Stimulated activated CD8-positive, alpha-beta memory T cell treated with anti-CD3 and anti-CD28 coated beads, Interleukin-15, amount 100 ng/mL, for 1 hour (primary cell): ENCODE measurements around the gene CEP131.

Experiments
- DNase-seq: peaks from one replicate; pipeline ENCODE4 v3.0.0-alpha.2; 2020; ENCODE audit warnings: low read depth

The CEP131 gene

GRCh38 chr17:81223762-81224130, 981 bp upstream of the CEP131 start:
- DNase-seq: no peak

DNA sequence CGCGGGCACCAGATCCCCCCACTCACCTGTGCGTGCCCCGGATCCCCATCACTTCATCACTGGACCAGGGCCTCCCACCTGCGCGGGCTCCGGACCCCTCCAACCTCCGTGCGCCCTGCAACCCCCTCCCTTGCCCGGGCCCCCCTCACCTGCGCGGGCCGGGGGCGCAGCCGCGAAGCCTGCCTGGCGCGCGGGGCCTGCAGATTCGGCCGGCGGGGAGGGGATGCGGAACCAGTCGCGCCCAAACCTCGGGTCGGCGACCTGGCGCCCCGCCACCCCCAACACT, 202 bp downstream of the CEP131 start:
- no peak for DNase-seq

DNA sequence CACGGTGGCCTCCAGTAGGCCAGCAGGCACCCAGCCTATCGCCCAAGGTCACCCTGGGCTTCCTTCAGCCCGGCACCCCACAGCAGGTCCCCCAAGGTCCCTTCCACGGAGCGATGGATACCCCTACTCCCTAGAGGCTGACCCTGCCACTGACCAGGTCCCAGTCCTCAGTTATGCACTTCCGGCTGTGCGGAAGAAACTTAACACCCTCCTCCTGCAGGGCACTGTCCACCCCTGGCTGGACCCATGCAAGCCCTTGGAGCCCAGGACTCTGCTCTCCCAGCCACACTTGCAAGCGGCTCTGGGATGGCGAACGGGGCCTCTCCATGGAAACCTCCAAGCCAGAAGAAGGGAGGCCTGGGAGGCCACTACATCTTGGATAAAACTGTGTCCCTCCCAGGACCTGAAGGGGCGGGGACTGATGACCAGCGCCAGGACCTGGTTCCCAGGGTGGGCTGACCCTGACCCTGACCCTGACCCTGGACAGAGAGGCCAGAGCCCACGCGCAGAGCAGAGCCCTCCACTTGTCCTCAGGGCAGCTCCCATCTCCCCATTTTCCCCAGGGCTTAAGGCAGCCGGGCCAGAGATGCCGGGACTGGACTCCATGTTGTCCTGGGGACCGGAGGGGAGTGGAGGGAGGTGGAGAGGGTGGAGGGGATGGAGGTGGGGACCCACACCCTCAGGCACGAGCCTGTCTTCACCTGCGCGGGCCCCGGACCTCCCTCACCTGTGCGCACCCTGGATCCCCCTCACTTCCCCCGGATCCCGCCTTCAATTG, 734 bp downstream of the CEP131 start:
- no peak for DNase-seq

DNA sequence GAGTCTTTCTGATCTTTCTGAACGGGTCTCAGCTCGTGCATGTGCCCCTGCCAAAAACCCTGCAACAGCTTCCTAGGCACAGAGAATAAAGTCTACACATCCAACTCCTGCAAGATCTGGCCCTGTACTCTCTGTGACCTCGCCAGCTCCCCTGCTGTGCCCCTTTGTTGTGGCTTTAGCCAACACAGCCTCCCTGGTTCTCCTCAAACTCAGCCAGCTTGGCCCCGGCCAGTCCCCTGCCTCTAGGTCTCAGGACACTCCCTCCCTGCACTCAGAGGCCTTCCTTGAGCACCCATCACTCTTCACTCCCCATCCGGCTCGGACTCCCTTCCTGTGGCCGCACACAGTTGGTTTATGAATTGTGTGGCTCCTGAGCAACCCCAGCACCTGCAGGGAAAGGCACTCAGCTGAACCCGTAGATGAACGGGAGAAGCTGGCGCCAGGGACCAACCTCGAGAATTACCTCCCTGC, 1.4 kb downstream of the CEP131 start:
- no peak for DNase-seq

GRCh38 chr17:81219476-81220180, 3.1 kb downstream of the CEP131 start:
- no peak for DNase-seq

DNA sequence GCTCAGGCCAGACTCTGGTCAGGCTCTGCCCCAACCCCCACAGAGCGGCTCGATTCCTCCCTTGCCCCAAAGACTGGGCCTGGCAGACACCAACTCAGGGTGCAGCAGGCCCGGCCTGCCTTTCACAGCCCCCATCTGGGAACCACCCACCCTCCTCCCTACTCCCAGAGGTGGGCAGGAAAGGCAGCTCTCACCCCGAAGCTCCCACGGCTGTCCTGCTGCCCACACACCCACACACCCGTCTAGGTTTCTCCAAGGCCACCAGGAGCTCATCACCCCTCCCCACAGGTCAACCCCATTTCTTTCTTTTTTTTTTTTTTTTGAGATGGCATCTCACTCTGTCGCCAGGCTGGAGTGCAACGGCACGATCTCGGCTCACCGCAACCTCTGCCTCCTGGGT, 3.8 kb downstream of the CEP131 start:
- no peak for DNase-seq

GRCh38 chr17:81218459-81218858, 4.3 kb downstream of the CEP131 start:
- no peak for DNase-seq

- no peak for DNase-seq
Measured at GRCh38 chr17:81217491-81217890, 5.3 kb downstream of the CEP131 start.

DNA sequence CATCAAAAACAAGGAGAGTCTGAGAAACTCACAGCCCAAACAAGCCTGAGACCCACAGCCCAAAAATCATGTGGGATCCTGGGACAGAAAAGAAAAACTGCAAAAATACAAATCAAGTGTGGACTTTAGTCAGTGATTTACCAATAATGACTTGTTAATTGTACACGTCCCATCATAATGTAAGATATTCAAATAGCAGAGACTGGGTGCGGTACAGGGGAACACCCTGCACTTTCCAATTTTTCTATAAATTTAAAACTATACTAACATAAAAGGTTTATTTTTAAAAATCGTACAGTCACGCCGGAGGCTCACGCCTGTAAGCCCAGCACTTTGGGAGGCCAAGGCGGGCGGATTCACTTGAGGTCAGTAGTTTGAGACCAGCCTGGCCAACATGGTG, 8.8 kb downstream of the CEP131 start:
- no peak for DNase-seq

DNA sequence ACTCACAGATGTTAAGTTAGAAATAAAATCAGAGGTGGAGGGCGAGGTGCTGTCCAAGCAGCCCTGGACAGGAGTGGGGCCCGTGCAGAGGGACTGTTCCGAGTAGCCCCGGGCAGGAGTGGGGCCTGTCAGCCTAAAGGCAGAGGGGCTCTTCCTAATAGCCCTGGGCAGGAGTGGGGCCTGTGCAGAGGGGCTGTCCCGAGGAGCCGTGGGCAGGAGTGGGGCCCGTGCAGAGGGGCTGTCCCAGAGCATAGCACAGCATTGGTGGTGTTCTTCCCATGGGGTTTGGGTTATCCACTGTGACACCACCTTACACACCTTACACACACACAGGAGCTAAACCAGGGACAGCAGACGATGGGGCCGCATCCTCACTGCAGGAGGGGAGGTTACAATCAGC, 10.4 kb downstream of the CEP131 start:
- no peak for DNase-seq

DNA sequence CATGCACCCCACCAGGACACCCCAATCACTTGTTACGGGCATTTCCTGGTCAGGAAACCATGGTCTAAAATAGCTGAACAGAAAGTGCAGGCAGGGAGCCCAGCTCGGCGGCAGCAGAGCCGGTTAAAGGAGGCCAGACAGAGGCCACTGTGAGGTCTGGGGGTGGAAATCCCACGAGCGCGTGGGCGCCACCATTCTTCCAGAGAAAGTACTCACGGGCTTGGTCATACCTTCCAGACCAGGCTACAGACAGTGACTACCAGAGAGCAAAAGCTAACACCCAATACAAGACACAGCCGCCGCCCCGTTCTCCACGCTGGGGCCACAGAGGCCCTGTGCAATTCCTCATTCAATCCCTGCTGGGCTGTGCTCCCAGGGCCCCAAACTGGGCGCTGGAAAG, 11.9 kb downstream of the CEP131 start:
- no peak for DNase-seq

GRCh38 chr17:81210466-81210865, 12.3 kb downstream of the CEP131 start:
- DNase-seq: no peak

DNA sequence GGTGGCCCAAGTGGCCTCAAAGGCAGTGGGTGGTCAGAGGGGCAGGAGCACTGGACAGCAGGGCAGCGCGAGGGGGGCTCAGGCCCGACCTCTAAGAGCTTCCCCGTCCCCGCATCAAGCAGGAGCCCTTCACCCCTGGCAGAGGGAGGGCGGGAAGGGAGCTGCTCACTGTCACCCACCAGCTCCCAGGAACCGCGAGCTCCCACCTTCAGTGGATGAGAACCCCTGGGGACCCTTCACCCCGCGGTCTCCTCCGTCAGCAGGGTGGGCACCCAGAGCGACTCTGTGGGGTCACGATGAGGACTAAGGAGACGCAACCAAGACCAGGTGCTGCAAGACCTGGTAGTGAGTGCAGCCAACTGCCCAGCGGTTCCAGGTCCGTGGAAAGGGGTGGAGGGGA, 13.6 kb downstream of the CEP131 start:
- DNase-seq: no peak

DNA sequence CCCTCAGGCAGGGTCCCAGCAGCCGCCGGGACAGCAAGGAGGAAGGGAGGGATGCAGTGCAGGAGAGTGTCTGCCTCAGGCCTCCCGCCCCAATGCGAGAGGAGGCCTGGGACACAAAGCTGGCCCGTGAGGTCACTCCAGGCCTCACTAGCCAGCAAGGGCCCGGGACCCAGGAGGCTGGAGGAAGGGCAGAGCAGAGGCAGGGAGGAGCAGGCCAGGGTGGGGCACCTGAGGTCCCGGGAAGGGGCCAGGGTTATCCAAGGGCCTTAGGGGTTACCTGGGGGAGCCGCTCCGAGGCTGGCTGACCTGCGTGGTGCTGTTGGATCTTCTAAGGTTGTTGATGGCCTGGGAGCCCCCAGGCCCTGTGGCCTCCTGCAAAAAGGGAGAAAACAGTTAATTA, 14.1 kb downstream of the CEP131 start:
- no peak for DNase-seq

DNA sequence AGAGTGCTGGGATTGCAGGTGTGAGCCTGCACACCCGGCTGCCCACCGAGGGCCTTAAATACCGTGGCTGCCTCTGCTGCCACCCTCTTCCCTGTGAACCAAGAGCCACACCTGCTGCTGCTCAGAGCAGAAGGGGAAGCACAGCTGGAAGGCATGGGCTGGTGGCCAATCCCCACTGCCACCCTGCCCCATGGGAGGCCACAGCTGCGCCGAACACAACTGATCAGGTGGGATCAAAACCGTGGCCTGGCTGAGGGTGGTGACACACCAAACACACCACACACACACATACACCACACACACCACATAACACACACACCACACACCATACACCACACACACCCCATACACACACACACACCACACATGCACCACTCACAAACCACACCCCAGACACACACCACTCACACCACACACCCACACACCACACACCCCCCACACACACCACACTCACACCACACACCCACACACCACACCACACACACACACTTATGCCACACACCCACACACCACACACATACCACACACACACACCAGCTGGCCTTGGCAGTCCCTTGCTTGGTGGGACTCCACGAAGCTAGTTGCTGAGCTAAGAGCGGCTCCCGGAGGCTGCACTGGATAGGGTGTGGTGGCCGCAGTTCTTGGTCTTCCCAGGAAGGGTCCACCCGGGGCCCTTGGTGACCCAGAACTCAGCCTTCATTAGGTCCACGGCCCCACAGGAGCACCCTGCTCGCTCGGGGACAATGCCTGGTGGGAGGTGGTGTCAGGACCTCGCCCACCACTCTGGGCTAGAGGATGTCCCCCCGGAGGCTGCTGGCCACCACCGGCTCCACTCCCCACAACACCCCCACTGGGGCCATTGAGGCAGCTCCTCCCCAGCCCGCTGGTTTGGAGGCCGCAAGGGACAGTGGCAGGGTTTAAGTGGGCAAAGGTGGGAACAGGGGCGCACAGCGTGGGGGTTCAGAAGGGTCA, 14.9 kb downstream of the CEP131 start:
- no peak for DNase-seq

GRCh38 chr17:81206657-81207056, 16.1 kb downstream of the CEP131 start:
- no peak for DNase-seq

GRCh38 chr17:81206166-81206565, 16.6 kb downstream of the CEP131 start:
- DNase-seq: no peak

- DNase-seq: no peak
Measured at GRCh38 chr17:81204578-81204977, 18.2 kb downstream of the CEP131 start.

DNA sequence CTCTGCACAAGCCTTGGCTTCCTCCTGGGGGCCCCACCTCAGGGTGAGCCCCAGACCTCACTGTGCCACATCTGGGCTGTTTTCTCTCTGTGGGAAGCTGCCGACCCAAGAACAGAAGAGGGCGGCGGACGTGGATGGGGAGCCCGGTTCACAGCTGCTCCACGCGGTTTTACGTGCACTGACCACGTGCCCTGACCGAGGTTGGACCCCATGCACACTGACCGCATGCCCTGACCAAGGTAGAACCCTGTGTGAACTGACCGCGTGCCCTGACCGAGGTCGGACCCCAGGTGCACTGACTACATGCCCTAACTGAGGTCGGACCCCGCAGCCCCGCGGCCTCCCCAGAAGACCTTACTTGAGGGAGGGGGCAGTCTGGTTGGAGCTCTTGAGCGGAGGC, 19.6 kb downstream of the CEP131 start:
- no peak for DNase-seq

DNA sequence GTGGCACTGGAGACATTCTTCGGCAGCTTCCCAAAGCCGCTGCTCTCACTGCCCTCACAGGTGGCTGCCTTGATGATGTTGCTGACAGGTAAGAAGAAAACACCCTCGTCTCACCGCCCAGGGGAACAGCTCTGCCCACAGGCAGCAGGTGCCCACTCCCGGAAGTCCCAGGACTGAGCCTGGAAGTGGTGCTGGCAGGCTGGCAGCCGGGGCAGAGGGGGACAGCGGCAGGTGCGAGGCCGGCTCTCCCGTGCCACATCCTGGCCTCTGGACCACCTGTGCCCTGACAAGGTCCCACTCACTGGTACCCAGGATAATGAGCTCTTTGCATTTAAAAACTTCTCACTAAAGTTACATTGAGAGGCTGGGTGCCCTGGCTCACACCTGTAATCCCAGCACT, 20.4 kb downstream of the CEP131 start:
- DNase-seq: no peak

DNA sequence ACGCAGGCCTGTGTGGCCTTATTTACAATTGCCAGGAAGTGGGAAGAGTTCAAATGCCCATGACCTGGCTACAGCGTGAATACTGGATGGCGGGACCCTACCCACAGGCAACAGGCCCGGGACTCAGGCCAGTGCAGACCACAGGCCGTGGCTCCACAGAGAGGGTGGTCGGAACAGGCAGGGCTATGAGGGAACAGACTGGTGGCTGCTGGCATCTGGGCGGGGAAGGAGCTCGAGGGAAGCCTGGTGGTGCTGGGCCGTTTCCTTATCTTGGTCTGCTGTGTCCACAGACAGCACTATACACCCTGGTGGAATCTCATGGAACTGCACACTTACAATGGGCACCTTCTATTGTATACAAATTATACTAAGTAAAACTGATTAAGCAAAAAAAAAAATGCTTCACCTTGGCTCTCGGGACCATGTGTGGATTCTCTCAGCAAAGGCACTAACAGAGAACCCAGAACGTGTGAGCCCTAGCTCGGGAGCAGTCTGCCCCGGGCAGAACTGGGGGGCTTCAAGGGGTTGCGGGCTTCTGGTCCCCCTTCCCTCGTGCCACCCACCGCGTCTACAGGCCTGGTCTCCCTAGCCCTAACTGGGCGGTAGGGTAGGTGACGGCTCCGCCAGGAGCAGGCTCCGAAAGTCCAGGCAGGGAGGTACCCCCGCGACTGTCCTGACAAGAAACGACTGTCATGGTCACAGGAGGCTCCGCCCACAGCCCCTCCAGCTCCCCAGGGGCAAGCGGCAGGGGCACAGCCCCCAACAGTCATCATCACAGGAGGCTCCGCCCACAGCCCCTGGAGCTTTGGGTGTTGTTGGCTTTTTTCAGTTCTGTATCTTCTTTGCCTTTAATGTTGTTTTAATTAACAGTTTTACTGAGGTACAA, 21.8 kb downstream of the CEP131 start:
- no peak for DNase-seq

GRCh38 chr17:81200201-81200600, 22.6 kb downstream of the CEP131 start:
- no peak for DNase-seq
